ENCODE results near the gene XK. TPM values are rescaled to one million over a fixed set of nuclear protein-coding genes. Genes with fewer than 3 reads are reported as not detected.
A peak's percentile ranks its signal among the peaks of the same experiment; 100 is the strongest.

XK gene
- total RNA-seq, 4 donors from 2014 or later = under 0.01 to 0.22 (median 0.10) TPM

GRCh38 chrX:37754516-37754915 lies 68.9 kb downstream of the XK start:
- 74 to 100% methylated on average over 1 to 2 of the region's 2 CpGs for WGBS, 2 donors
- Histone ChIP-seq H3K4me1 (no peaks in the 10 kb centered on the region), H3K27me3 (no peaks in the 10 kb centered on the region), H3K9me3 (no peaks in the 10 kb centered on the region), H3K4me3 (no peak overlapping the region), H3K36me3 (no peaks in the 10 kb centered on the region), H3K27ac (no peak overlapping the region)
- TF ChIP-seq EP300 (IDR thresholded peaks at IDR 0.05) = no peak
- TF ChIP-seq POLR2A (IDR thresholded peaks at IDR 0.05) = no peak
- TF ChIP-seq CTCF (IDR thresholded peaks at IDR 0.05) = no peak
- no peak for DNase-seq (ENCODE audit: low spot score in 2 of 2)

DNA sequence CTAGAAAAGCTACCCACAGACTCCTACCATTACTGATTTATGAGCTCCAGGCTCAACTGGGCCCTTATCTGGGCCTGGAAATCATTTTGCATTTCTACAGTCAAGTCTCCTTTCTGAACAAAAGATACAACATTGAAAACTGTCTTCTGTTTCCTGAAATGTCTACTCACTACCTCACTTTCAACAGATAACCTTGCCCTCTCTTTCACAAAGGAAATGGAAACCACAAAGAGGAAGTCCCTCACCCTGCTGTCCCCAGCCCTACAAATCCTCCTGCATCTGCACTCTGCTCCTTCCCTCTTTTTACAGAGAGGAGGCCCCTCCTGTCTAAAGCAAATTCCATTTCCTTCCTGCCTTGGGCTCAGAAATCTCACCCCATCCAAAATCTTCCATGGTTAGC lies 69.4 kb downstream of the XK start:
- H3K4me1 ChIP-seq = no peaks in the 10 kb centered on the region
- TF ChIP-seq EP300 (IDR thresholded peaks at IDR 0.05) (peak in 1 of 2 donors; percentile 39), CTCF (IDR thresholded peaks at IDR 0.05) (no peak)
- no peak overlapping the region for H3K4me3 ChIP-seq
- H3K9me3 ChIP-seq = no peaks in the 10 kb centered on the region
- no peaks in the 10 kb centered on the region for H3K36me3 ChIP-seq
- H3K27ac ChIP-seq = no peak overlapping the region
- no peaks in the 10 kb centered on the region for H3K27me3 ChIP-seq
- no peak for DNase-seq (ENCODE audit: low spot score in 2 of 2)

DNA sequence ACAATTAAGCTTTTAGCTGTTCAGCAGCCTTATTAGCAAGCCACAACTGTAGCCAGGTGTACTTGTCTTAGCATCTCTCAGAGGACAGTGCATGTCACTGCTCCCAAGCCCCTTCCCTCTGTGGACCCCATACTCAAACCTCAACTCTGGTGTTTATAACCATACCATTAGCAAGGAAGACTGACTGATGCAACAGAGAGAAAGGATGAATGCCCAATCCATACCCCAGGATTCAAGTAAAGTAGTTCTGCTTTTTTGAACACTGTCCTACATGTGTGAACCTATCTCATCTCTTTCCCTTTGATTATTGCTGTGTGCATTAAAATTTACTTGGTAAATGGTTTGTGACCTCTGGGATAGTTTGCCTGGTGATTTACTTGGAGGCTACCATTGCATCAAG lies 71.5 kb downstream of the XK start:
- DNase-seq (ENCODE audit: low spot score in 2 of 2) = no peak
- Histone ChIP-seq H3K27me3 (no peaks in the 10 kb centered on the region), H3K36me3 (no peaks in the 10 kb centered on the region), H3K4me1 (no peaks in the 10 kb centered on the region), H3K9me3 (no peaks in the 10 kb centered on the region), H3K4me3 (no peak overlapping the region), H3K27ac (no peak overlapping the region)
- TF ChIP-seq CTCF (IDR thresholded peaks at IDR 0.05) (no peak), POLR2A (IDR thresholded peaks at IDR 0.05) (no peak), EP300 (IDR thresholded peaks at IDR 0.05) (no peak)

DNA sequence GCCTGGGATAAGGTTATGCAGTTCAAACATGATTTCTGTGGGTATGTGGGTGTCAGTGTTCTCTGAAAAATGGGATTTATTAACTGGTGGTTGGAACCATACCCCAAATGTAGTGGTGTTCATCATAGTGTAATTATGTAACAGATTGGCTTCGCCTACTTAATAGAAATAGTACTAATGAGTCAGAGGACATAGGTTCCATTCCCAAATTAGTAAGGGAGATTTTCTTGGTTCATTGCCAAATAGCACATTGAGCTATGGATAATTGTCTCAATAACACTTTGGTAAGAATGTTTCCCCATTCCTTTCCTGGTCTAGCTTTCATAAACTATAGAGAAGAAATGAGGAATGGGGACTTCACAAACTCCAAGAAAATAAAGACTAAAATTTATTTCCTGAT lies 73.8 kb downstream of the XK start:
- 80 to 100% methylated on average over 1 of the region's 1 CpG for WGBS, 2 donors

DNA sequence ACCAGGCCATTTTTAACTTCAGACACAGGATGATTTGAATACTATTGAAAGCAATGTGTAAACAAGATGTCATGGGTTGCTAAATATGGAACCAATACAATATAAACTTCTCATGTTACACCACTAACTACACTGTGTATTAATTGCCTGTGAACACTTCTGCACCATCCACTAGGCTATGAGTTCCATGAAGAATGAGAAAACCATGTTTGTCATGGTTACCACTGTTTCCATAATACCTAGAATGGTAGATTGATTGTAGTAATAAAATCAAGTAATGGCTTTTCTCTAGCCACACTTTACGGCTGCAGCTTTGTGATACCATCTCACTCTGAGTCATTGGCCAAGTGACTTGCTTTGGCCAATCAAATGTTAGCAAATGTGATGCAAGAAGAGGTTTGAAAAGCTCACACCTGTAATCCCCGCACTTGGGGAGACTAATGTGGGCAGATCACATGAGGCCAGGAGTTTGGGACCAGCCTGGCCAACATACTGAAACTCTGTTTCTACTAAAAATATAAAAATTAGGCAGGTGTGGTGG lies 74.4 kb downstream of the XK start:
- Histone ChIP-seq H3K27ac (no peak overlapping the region), H3K9me3 (no peaks in the 10 kb centered on the region), H3K4me3 (no peak overlapping the region), H3K27me3 (peaks cover 0 to 5% of the 10 kb centered on the region in 2 donors), H3K36me3 (no peaks in the 10 kb centered on the region), H3K4me1 (no peaks in the 10 kb centered on the region)
- WGBS, 2 donors = 82 to 100% methylated on average over 2 of the region's 2 CpGs
- TF ChIP-seq CTCF (IDR thresholded peaks at IDR 0.05) (no peak), EP300 (IDR thresholded peaks at IDR 0.05) (no peak), POLR2A (IDR thresholded peaks at IDR 0.05) (no peak)
- no peak for DNase-seq (ENCODE audit: low spot score in 2 of 2)

More for the DNA sequence above, 73.8 kb downstream of the XK start:
- no peak for DNase-seq (ENCODE audit: low spot score in 2 of 2)
- no peak overlapping the region for H3K27ac ChIP-seq
- H3K4me3 ChIP-seq = no peak overlapping the region
- H3K36me3 ChIP-seq = no peaks in the 10 kb centered on the region
- no peaks in the 10 kb centered on the region for H3K9me3 ChIP-seq
- H3K4me1 ChIP-seq = no peaks in the 10 kb centered on the region
- H3K27me3 ChIP-seq = peaks cover 0 to 5% of the 10 kb centered on the region in 2 donors
- no peak for TF ChIP-seq EP300 (IDR thresholded peaks at IDR 0.05)

DNA sequence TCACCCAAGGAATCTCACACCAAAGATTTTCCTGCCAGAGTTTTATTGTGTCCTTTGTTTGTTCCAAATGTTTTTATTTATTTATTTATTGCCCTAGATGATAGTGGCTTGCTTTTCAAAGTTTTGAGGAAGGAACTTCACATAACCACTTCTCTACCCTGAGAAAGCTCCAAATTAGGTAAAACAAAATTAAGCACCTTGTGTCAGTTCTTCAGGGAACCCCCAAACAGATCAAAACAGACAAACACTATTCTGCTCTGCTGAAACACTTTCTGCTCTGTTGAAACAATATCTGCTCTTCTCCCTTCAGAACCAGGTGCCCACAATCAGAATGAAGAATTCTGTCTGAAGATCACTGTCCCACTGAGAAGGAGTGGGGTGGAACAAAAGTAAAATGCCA lies 77.8 kb downstream of the XK start:
- Histone ChIP-seq H3K4me1 (no peaks in the 10 kb centered on the region), H3K27me3 (peaks cover 0 to 9% of the 10 kb centered on the region in 2 donors), H3K36me3 (no peaks in the 10 kb centered on the region), H3K27ac (no peak overlapping the region), H3K9me3 (no peaks in the 10 kb centered on the region), H3K4me3 (no peak overlapping the region)
- no peak for DNase-seq (ENCODE audit: low spot score in 2 of 2)
- no peak for TF ChIP-seq POLR2A (IDR thresholded peaks at IDR 0.05)
- TF ChIP-seq EP300 (IDR thresholded peaks at IDR 0.05) = no peak
- no peak for TF ChIP-seq CTCF (IDR thresholded peaks at IDR 0.05)
